GM21423 (cell line): ENCODE data around the gene GTPBP6.
"Not testable (repeated sequence)": the region's sequence is repeated elsewhere in the genome, so short reads cannot be mapped to it uniquely, and the experiment has no call there.

Experiments
- ATAC-seq: cut with Tn5 transposase; IDR thresholded peaks from one replicate; pipeline ENCODE4 v1.9.1; 2021; ENCODE audit warnings: mild to moderate bottlenecking, moderate library complexity; ENCODE audit not compliant: unreplicated experiment

The GTPBP6 gene

GRCh38 chrX:336227-336626 lies 17.6 kb upstream of the GTPBP6 start:
- no peak for ATAC-seq

GRCh38 chrX:335758-336155 lies 17.2 kb upstream of the GTPBP6 start:
- ATAC-seq, result no peak

- no peak for ATAC-seq
These were observed 16.6 kb upstream of the GTPBP6 start for GRCh38 chrX:334971-335757.

GRCh38 chrX:334331-334891 lies 15.8 kb upstream of the GTPBP6 start:
- no peak for ATAC-seq

- no peak for ATAC-seq
These were observed 15.2 kb upstream of the GTPBP6 start for GRCh38 chrX:333611-334311.

GRCh38 chrX:332916-333610 lies 14.5 kb upstream of the GTPBP6 start:
- ATAC-seq, result no peak

- no peak for ATAC-seq
These were observed 13.9 kb upstream of the GTPBP6 start for GRCh38 chrX:332496-332860.

GRCh38 chrX:331825-332495 lies 13.4 kb upstream of the GTPBP6 start:
- ATAC-seq, result no peak

- ATAC-seq, result no peak
These were observed 12.7 kb upstream of the GTPBP6 start for GRCh38 chrX:331151-331824.

GRCh38 chrX:330726-331150 lies 12.1 kb upstream of the GTPBP6 start:
- ATAC-seq, result no peak

- ATAC-seq, result not testable (repeated sequence)
These were observed 11.6 kb upstream of the GTPBP6 start for GRCh38 chrX:330141-330725.

- no peak for ATAC-seq
These were observed 10.8 kb upstream of the GTPBP6 start for GRCh38 chrX:329291-329910.

- no peak for ATAC-seq
These were observed 9.1 kb upstream of the GTPBP6 start for GRCh38 chrX:327660-328126.

- not testable (repeated sequence) for ATAC-seq
These were observed 6.1 kb upstream of the GTPBP6 start for GRCh38 chrX:324664-325063.

GRCh38 chrX:323721-324628 lies 5.4 kb upstream of the GTPBP6 start:
- ATAC-seq, result no peak

- ATAC-seq, result no peak
These were observed 1.7 kb upstream of the GTPBP6 start for GRCh38 chrX:320126-320783.

- ATAC-seq, result no peak
These were observed 1.1 kb upstream of the GTPBP6 start for GRCh38 chrX:319579-320125.
